Liver (tissue), 9 donors: ENCODE measurements around the gene PCYT1B. TPM values are rescaled to one million over a fixed set of nuclear protein-coding genes. Genes with fewer than 3 reads are reported as not detected.

Experiments used
- DNase-seq: peaks from one replicate; pipeline ENCODE4 v3.0.0-alpha.2; 2017; ENCODE audit warnings: low spot score
- H3K27ac ChIP-seq, 2 donors: one replicate each; pipeline ENCODE4 v1.7.0; 2013; ENCODE audit warnings: inconsistent platforms in 2 of 2, low read length in 2 of 2, control low read depth in 1 of 2, low read depth in 1 of 2, mild to moderate bottlenecking in 1 of 2
- H3K27me3 ChIP-seq, 4 donors: one replicate each; pipeline versions ENCODE4 v1.6.1 to v1.7.0; 2013; ENCODE audit warnings: low read length in 3 of 4, inconsistent platforms in 1 of 4, mild to moderate bottlenecking in 1 of 4, moderate library complexity in 1 of 4; ENCODE audit not compliant: control insufficient read depth in 4 of 4, insufficient read depth in 4 of 4
- H3K36me3 ChIP-seq, 4 donors: one replicate each; pipeline versions ENCODE4 v1.6.1 to v1.7.0; 2013; ENCODE audit warnings: low read length in 3 of 4, mild to moderate bottlenecking in 3 of 4, low read depth in 1 of 4, moderate library complexity in 1 of 4; ENCODE audit not compliant: control insufficient read depth in 4 of 4, insufficient read depth in 3 of 4
- H3K4me1 ChIP-seq, 4 donors: one replicate each; pipeline versions ENCODE4 v1.6.1 to v1.7.0; 2013; ENCODE audit warnings: low read length in 3 of 4, mild to moderate bottlenecking in 3 of 4, moderate library complexity in 1 of 4; ENCODE audit not compliant: control insufficient read depth in 4 of 4, insufficient read depth in 4 of 4
- H3K4me3 ChIP-seq, 3 donors: one replicate each; pipeline versions ENCODE4 v1.6.1 to v1.7.0; 2013; ENCODE audit warnings: low read length in 3 of 3, control low read depth in 1 of 3, low read depth in 1 of 3, mild to moderate bottlenecking in 1 of 3
- H3K9ac ChIP-seq, 2 donors: one replicate each; pipeline ENCODE4 v1.7.0; 2013; ENCODE audit warnings: low read length in 2 of 2, mild to moderate bottlenecking in 2 of 2, moderate library complexity in 2 of 2, control low read depth in 1 of 2, low read depth in 1 of 2
- H3K9me3 ChIP-seq, 4 donors: one replicate each; pipeline versions ENCODE4 v1.6.1 to v1.7.0; 2013; ENCODE audit warnings: low read length in 3 of 4; ENCODE audit not compliant: control insufficient read depth in 4 of 4
- CTCF ChIP-seq: fragments of 150-350 bp; IDR thresholded peaks from 2 replicates; pipeline ENCODE4 v1.5.1; 2017; ENCODE audit warnings: improper control_type of control experiment, low read depth, low read length; ENCODE audit not compliant: missing input control
- EGR1 ChIP-seq, 2 donors: IDR thresholded peaks; 2 replicates each; pipeline ENCODE4 v1.6.1; 2016 to 2018; ENCODE audit warnings: antibody characterized with exemption in 2 of 2, low read depth in 2 of 2
- FOXA1 ChIP-seq: IDR thresholded peaks from 2 replicates; pipeline ENCODE4 v1.6.1; 2016; ENCODE audit warnings: antibody characterized with exemption
- FOXA2 ChIP-seq: IDR thresholded peaks from 2 replicates; pipeline ENCODE4 v1.6.1; 2016; ENCODE audit warnings: antibody characterized with exemption
- GABPA ChIP-seq, 2 donors: IDR thresholded peaks in 1 of 2; conservative IDR thresholded peaks in 1 of 2; 2 replicates each; pipeline ENCODE4 v1.6.1; 2016; ENCODE audit warnings: antibody characterized with exemption in 2 of 2, mild to moderate bottlenecking in 1 of 2, moderate library complexity in 1 of 2
- HNF4A ChIP-seq, 2 donors: conservative IDR thresholded peaks; 2 replicates each; pipeline ENCODE4 v1.6.1; 2016; ENCODE audit warnings: antibody characterized with exemption in 2 of 2, mild to moderate bottlenecking in 2 of 2
- JUND ChIP-seq, 2 donors: IDR thresholded peaks; 2 replicates each; pipeline ENCODE4 v1.6.1; 2016; ENCODE audit warnings: antibody characterized with exemption in 2 of 2
- MAX ChIP-seq: IDR thresholded peaks from 2 replicates; pipeline ENCODE4 v1.6.1; 2016; ENCODE audit warnings: antibody characterized with exemption
- NR2F2 ChIP-seq: IDR thresholded peaks from 2 replicates; pipeline ENCODE4 v1.6.1; 2016; ENCODE audit warnings: antibody characterized with exemption
- RAD21 ChIP-seq, 2 donors: IDR thresholded peaks; 2 replicates each; pipeline ENCODE4 v1.6.1; 2016; ENCODE audit warnings: antibody characterized with exemption in 2 of 2, mild to moderate bottlenecking in 2 of 2
- REST ChIP-seq: IDR thresholded peaks from 2 replicates; pipeline ENCODE4 v1.6.1; 2016; ENCODE audit warnings: antibody characterized with exemption, mild to moderate bottlenecking
- RXRA ChIP-seq, 2 donors: IDR thresholded peaks; 2 replicates each; pipeline ENCODE4 v1.6.1; 2017 to 2018; ENCODE audit warnings: antibody characterized with exemption in 2 of 2, mild to moderate bottlenecking in 1 of 2
- SP1 ChIP-seq: IDR thresholded peaks from 2 replicates; pipeline ENCODE4 v1.6.1; 2018; ENCODE audit warnings: antibody characterized with exemption, mild to moderate bottlenecking
- TAF1 ChIP-seq: conservative IDR thresholded peaks from 2 replicates; pipeline ENCODE4 v1.6.1; 2016; ENCODE audit warnings: antibody characterized with exemption, mild to moderate bottlenecking
- YY1 ChIP-seq: IDR thresholded peaks from 2 replicates; pipeline ENCODE4 v1.6.1; 2016; ENCODE audit warnings: antibody characterized with exemption, mild to moderate bottlenecking
- ZBTB33 ChIP-seq: IDR thresholded peaks from 2 replicates; pipeline ENCODE4 v1.6.1; 2016; ENCODE audit warnings: antibody characterized with exemption
- WGBS: extraction: QIAGEN DNeasy Blood & Tissue Kit; methylation state at CpG from one replicate; pipeline ENCODE4 v1.1.7; 2013; 5-methylcytosine and 5-hydroxymethylcytosine counted together
- polyA plus RNA-seq, 2 donors: library from polyadenylated mRNA; stranded (reverse) in 1 of 2; unstranded in 1 of 2; fragments of 200-250 nt in 1 of 2; fragments of >200 nt in 1 of 2; fragmentation: Nextera tagmentation in 1 of 2; extraction: Ambion mirVana in 1 of 2; gene quantifications; one replicate each; pipeline versions ENCODE4 v1.2.1 to v1.2.3, GENCODE V29; 2013 to 2015
- total RNA-seq, 2 donors: library from RNA; depleted of rRNA; stranded (reverse); fragments of >200 nt; gene quantifications; one replicate each; pipeline ENCODE4 v1.2.3, GENCODE V29; 2014
- donor health status: healthy.
- donor health status: healthy.
- donor health status: healthy.
- donor health status: healthy.
- donor health status: healthy.

The PCYT1B gene
- total and polyA plus RNA-seq, 4 donors = under 0.01 to 2.1 (median 0.06) TPM; not detected in 1

GRCh38 chrX:24694825-24695224, 47.7 kb upstream of the PCYT1B start:
- Histone ChIP-seq H3K9ac (peak overlapping the region in 1 of 2 donors; percentile 5), H3K27me3 (no peaks in the 10 kb centered on the region), H3K27ac (no peak overlapping the region), H3K4me1 (peaks cover 0 to 9% (median 2%) of the 10 kb centered on the region in 4 donors), H3K4me3 (no peak overlapping the region), H3K36me3 (no peaks in the 10 kb centered on the region), H3K9me3 (no peaks in the 10 kb centered on the region)
- TF ChIP-seq RXRA (IDR thresholded peaks at IDR 0.05) (no peak), TAF1 (no peak), RAD21 (IDR thresholded peaks at IDR 0.05) (no peak), REST (no peak), CTCF (no peak), EGR1 (IDR thresholded peaks at IDR 0.05; ENCODE audit: low read depth in 2 of 2) (no peak), NR2F2 (no peak), MAX (no peak), YY1 (no peak), FOXA1 (no peak), SP1 (no peak), ZBTB33 (no peak), HNF4A (conservative IDR thresholded peaks at IDR 0.05) (no peak), JUND (IDR thresholded peaks at IDR 0.05) (no peak), FOXA2 (no peak), GABPA (IDR thresholded peaks at IDR 0.05 in 1 of 2, conservative IDR thresholded peaks at IDR 0.05 in 1 of 2) (no peak)
- 45% methylated on average over 6 of the region's 6 CpGs for WGBS
- DNase-seq = no peak
